ENCODE results near the gene CYTH3. TPM values are rescaled to one million over a fixed set of nuclear protein-coding genes. Genes with fewer than 3 reads are reported as not detected.

CYTH3 gene
- total and polyA plus RNA-seq, 2 experiments from 2014 or later, result 34.2 to 47.1 TPM

DNA sequence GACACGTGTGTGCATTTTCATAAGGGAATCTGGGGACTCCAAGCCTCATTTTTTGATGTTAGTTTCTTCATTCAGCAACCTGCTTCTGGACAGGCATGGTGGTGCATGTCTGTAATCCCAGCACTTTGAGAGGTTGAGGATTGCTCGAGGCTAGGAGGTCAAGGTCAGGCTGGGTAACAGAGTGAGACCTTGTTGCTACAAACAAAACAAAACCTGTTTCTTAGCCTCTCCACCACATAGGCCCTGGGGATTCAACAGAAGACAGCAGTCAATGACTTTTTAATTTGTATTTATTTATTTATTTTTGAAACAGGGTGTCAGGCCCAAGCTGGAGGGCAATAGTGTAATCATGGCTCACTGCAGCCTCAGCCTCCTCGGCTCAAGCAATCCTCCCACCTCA, 6.9 kb upstream of the CYTH3 start:
- Histone ChIP-seq H3K9ac (no peak overlapping the region), H4K20me1 (ENCODE audit: insufficient read depth) (no peaks in the 10 kb centered on the region), H3F3A (ENCODE audit: insufficient read depth) (peaks cover 22% of the 10 kb centered on the region), H3K9me3 (ENCODE audit: low read depth) (no peaks in the 10 kb centered on the region), H3K4me1 (ENCODE audit: insufficient read depth) (peaks cover 22% of the 10 kb centered on the region), H3K36me3 (ENCODE audit: low read depth) (no peaks in the 10 kb centered on the region), H3K9me2 (ENCODE audit: insufficient read depth) (no peaks in the 10 kb centered on the region), H3K79me2 (ENCODE audit: insufficient read depth) (no peaks in the 10 kb centered on the region), H2AFZ (no peak overlapping the region), H3K27ac (no peak overlapping the region), H3K4me3 (no peak overlapping the region), H3K4me2 (ENCODE audit: unreplicated experiment) (no peak overlapping the region), H3K27me3 (replicated peaks; ENCODE audit: insufficient read depth) (no peaks in the 10 kb centered on the region)
- no peak for TF ChIP-seq EZH2phosphoT487 (IDR thresholded peaks at IDR 0.05; ENCODE audit: insufficient read depth, low read depth)
- in situ Hi-C loops (cut with MboI), result no loop called here
- DNase-seq, result no peak
- WGBS, 2 experiments (ENCODE audit: low coverage in 1 of 2, low lambda C conversion rate in 2 of 2, missing lambda C conversion rate in 2 of 2), result 90 to 100% methylated on average over 3 of the region's 3 CpGs

DNA sequence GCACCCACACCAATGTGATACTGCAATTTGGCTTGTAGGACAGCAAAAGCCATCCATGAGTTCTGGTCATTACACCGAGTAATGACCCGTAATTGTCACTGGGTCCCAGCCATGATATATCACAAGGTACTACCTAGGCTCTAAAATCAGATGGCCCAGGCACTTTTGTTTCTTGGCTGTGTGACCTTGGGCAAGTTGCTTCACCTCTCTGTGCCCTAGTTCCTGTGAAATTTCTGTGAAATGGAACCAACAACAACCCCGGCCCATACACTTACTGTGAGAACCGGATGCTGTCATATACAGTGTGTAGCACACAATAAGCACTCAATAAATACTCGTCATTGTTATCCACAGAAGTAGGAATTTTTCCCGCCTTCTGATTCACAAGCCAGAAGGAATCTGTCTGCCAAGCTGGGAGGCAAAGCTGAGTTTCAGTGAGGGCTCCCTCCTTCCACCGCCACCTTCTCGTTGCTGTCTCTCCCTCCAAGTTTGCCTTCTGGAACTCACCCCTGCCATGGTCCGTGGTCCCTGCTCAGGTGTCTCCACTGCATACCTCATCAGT, 6.4 kb upstream of the CYTH3 start:
- TF ChIP-seq EZH2phosphoT487 (IDR thresholded peaks at IDR 0.05; ENCODE audit: insufficient read depth, low read depth) (no peak), EZH2 (IDR thresholded peaks at IDR 0.05; ENCODE audit: insufficient read depth, poor library complexity, severe bottlenecking) (no peak)
- no peak for DNase-seq
- Histone ChIP-seq H3K4me3 (no peak overlapping the region), H3K79me2 (ENCODE audit: insufficient read depth) (no peaks in the 10 kb centered on the region), H3K4me1 (ENCODE audit: insufficient read depth) (peaks cover 17% of the 10 kb centered on the region), H3K36me3 (ENCODE audit: low read depth) (no peaks in the 10 kb centered on the region), H3K4me2 (ENCODE audit: unreplicated experiment) (no peak overlapping the region), H4K20me1 (ENCODE audit: insufficient read depth) (no peaks in the 10 kb centered on the region), H3K9me3 (ENCODE audit: low read depth) (no peaks in the 10 kb centered on the region), H2AFZ (no peak overlapping the region), H3K9ac (no peak overlapping the region), H3F3A (ENCODE audit: insufficient read depth) (peaks cover 17% of the 10 kb centered on the region), H3K9me2 (ENCODE audit: insufficient read depth) (no peaks in the 10 kb centered on the region), H3K27ac (no peak overlapping the region), H3K27me3 (replicated peaks; ENCODE audit: insufficient read depth) (no peaks in the 10 kb centered on the region)
- in situ Hi-C loops (cut with MboI), result no loop called here
- 88 to 91% methylated on average over 9 of the region's 9 CpGs for WGBS, 2 experiments (ENCODE audit: low coverage in 1 of 2, low lambda C conversion rate in 2 of 2, missing lambda C conversion rate in 2 of 2)

DNA sequence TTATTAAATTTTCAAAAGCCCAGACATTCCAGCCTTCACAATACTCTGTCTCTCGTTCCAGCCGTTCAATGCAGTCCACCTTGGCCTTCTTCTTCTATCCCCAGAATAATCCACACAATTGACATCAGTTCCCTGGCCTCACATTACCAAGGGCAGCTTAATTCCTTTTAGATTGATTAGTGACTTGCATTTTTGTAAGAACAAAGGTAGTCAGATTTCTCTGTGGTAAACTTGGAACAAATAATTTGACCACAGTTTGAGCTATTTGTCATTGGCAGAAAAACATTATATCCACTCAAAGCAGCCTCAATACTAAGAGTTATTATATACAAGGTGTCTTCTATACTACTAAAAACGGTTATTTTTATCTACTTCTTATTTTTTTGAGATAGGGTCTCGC, 5.1 kb upstream of the CYTH3 start:
- no peak overlapping the region for H3K9ac ChIP-seq
- no peak overlapping the region for H3K27ac ChIP-seq
- no peaks in the 10 kb centered on the region for H3K9me3 ChIP-seq (ENCODE audit: low read depth)
- H3K9me2 ChIP-seq (ENCODE audit: insufficient read depth), result no peaks in the 10 kb centered on the region
- in situ Hi-C loops (cut with MboI), result no loop called here
- no peak overlapping the region for H2AFZ ChIP-seq
- H3K4me2 ChIP-seq (ENCODE audit: unreplicated experiment), result no peak overlapping the region
- H3F3A ChIP-seq (ENCODE audit: insufficient read depth), result peaks cover 8% of the 10 kb centered on the region
- no peaks in the 10 kb centered on the region for H3K79me2 ChIP-seq (ENCODE audit: insufficient read depth)
- no peak overlapping the region for H3K4me3 ChIP-seq
- WGBS, 2 experiments (ENCODE audit: low coverage in 1 of 2, low lambda C conversion rate in 2 of 2, missing lambda C conversion rate in 2 of 2), result 93% methylated on average over 4 of the region's 4 CpGs
- no peaks in the 10 kb centered on the region for H3K27me3 ChIP-seq (replicated peaks; ENCODE audit: insufficient read depth)
- TF ChIP-seq EZH2phosphoT487 (IDR thresholded peaks at IDR 0.05; ENCODE audit: insufficient read depth, low read depth) (no peak), EZH2 (IDR thresholded peaks at IDR 0.05; ENCODE audit: insufficient read depth, poor library complexity, severe bottlenecking) (no peak)
- H4K20me1 ChIP-seq (ENCODE audit: insufficient read depth), result no peaks in the 10 kb centered on the region
- H3K36me3 ChIP-seq (ENCODE audit: low read depth), result no peaks in the 10 kb centered on the region
- no peak for DNase-seq
- peaks cover 7% of the 10 kb centered on the region for H3K4me1 ChIP-seq (ENCODE audit: insufficient read depth)

DNA sequence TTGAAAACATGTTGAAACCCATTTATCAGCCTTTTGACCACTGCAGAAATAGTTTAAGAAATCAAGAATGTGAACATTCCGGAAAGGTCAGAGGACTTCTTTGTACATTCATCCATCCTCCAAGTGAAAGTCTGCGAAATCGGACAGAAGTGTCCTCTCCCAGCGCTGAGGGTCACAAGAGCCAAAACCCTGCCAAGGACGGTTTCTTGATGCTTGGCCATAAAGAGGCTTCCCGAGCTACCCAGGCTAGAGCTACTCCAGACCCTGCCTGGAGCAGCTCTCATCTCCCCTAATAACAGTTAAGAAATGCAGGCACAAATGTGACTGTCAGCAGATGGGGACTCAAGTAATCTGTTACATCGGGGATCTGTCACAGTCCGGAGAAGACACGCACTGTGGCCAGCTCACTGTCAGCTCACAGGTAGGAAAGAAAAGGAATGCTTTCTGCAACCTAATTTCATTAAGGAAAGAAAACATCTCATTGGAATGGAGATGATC, 4.5 kb upstream of the CYTH3 start:
- WGBS, 2 experiments (ENCODE audit: low coverage in 1 of 2, low lambda C conversion rate in 2 of 2, missing lambda C conversion rate in 2 of 2), result 88 to 92% methylated on average over 9 of the region's 9 CpGs
- Histone ChIP-seq H3K27me3 (replicated peaks; ENCODE audit: insufficient read depth) (no peaks in the 10 kb centered on the region), H3K36me3 (ENCODE audit: low read depth) (no peaks in the 10 kb centered on the region), H3K27ac (no peak overlapping the region), H3K79me2 (ENCODE audit: insufficient read depth) (peaks cover under 1% of the 10 kb centered on the region), H3K9me2 (ENCODE audit: insufficient read depth) (no peaks in the 10 kb centered on the region), H3K9me3 (ENCODE audit: low read depth) (no peaks in the 10 kb centered on the region), H2AFZ (no peak overlapping the region), H3F3A (ENCODE audit: insufficient read depth) (peaks cover 2% of the 10 kb centered on the region; the same call in 1 of the 2 replicates), H3K4me3 (no peak overlapping the region), H4K20me1 (ENCODE audit: insufficient read depth) (no peaks in the 10 kb centered on the region), H3K4me2 (ENCODE audit: unreplicated experiment) (no peak overlapping the region), H3K9ac (no peak overlapping the region), H3K4me1 (ENCODE audit: insufficient read depth) (peaks cover 2% of the 10 kb centered on the region)
- in situ Hi-C loops (cut with MboI), result no loop called here
- TF ChIP-seq EZH2 (IDR thresholded peaks at IDR 0.05; ENCODE audit: insufficient read depth, poor library complexity, severe bottlenecking) (no peak), EZH2phosphoT487 (IDR thresholded peaks at IDR 0.05; ENCODE audit: insufficient read depth, low read depth) (no peak)
- DNase-seq, result no peak

Measured in GM23248 (cell line).